GM12892 (cell line): ENCODE data around the gene JOSD2.
"Not testable (repeated sequence)": the region's sequence is repeated elsewhere in the genome, so short reads cannot be mapped to it uniquely, and the experiment has no call there.

Experiments
- DNase-seq: peaks from one replicate; pipeline ENCODE4 v3.0.0; 2011; ENCODE audit not compliant: insufficient read length
- FAIRE-seq: peaks from 2 replicates; lab custom pipeline; 2011; peaks lifted over from hg19 to GRCh38; lab: Jason Lieb, UNC
- POLR2A ChIP-seq: IDR thresholded peaks from 2 replicates; pipeline ENCODE4 v1.6.1; 2011; ENCODE audit warnings: low read depth, low read length, control low read depth
- POLR2AphosphoS5 ChIP-seq: IDR thresholded peaks from 2 replicates; pipeline ENCODE4 v1.6.1; 2011; ENCODE audit warnings: low read depth, low read length, control low read depth
- TAF1 ChIP-seq: IDR thresholded peaks from 2 replicates; pipeline ENCODE4 v1.6.1; 2011; ENCODE audit warnings: low read depth, mild to moderate bottlenecking, control low read depth, low read length, borderline replicate concordance

Gene JOSD2

DNA sequence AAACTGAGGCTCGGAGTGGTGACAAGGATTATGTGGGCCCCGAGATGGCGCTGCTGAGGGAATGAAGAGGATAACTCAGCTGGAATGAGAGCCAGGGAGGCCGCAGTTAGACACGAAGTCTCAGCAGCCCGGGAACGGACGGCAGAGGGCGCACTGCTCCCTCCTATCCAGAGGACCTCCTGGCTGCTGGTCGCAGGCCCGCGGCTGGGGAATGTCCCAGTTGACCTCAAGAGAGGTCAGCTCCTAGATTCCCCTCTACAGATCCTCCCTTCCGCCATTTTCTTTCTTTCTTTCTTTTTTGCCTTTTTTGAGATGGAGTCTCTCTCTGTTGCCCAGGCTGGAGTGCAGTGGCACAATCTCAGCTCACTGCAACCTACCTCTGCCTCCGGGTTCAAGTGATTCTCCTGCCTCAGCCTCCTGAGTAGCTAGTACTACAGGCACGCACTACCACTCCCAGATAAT lies 26.8 kb upstream of the JOSD2 start:
- peak; percentile 69 for DNase-seq
- no peak for TF ChIP-seq POLR2A
- no peak for TF ChIP-seq POLR2AphosphoS5
- no peak for TF ChIP-seq TAF1
- no peak for FAIRE-seq

GRCh38 chr19:50537306-50537685 lies 26.3 kb upstream of the JOSD2 start:
- TF ChIP-seq POLR2A: no peak
- TF ChIP-seq TAF1: no peak
- no peak for TF ChIP-seq POLR2AphosphoS5
- no peak for DNase-seq
- FAIRE-seq: no peak

GRCh38 chr19:50536662-50537305 lies 25.8 kb upstream of the JOSD2 start:
- DNase-seq (no peak), FAIRE-seq (no peak)
- TF ChIP-seq POLR2A (no peak), TAF1 (no peak), POLR2AphosphoS5 (no peak)

GRCh38 chr19:50535672-50536187 lies 24.7 kb upstream of the JOSD2 start:
- FAIRE-seq (no peak), DNase-seq (no peak)
- no peak for TF ChIP-seq POLR2A
- no peak for TF ChIP-seq TAF1
- TF ChIP-seq POLR2AphosphoS5: no peak

DNA sequence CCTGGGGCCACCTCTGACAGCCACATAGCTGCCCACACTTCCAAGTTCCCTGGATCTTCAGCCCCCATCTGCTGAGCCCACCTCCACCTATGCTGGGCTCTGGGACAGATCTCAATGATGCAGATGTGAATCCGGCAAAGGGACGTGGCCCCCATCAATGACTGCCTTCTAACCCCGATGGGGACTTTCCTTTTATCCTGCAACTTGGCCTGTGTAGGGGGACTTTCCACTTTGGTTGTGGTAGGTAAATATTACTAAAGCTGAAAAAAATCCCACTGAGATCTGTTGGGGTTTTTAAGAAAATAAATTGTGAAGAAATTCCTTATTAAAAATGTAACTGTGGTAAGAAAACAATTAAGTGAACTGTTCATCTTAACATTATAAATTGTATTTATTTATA lies 23.5 kb upstream of the JOSD2 start:
- FAIRE-seq (peak; percentile 57), DNase-seq (no peak)
- TF ChIP-seq POLR2A (no peak), TAF1 (no peak), POLR2AphosphoS5 (no peak)

- FAIRE-seq: no peak
- TF ChIP-seq POLR2A: no peak
- TF ChIP-seq TAF1: no peak
- no peak for TF ChIP-seq POLR2AphosphoS5
- DNase-seq: no peak
Measured at GRCh38 chr19:50532952-50533351, 22.0 kb upstream of the JOSD2 start.

- FAIRE-seq (no peak), DNase-seq (no peak)
- TF ChIP-seq POLR2A (no peak), TAF1 (no peak), POLR2AphosphoS5 (no peak)
Measured at GRCh38 chr19:50531171-50531612, 20.2 kb upstream of the JOSD2 start.

GRCh38 chr19:50528052-50528451 lies 17.1 kb upstream of the JOSD2 start:
- not testable (repeated sequence) for FAIRE-seq

GRCh38 chr19:50522881-50523280 lies 11.9 kb upstream of the JOSD2 start:
- no peak for FAIRE-seq
- no peak for DNase-seq
- TF ChIP-seq POLR2A: no peak
- TF ChIP-seq TAF1: no peak
- TF ChIP-seq POLR2AphosphoS5: no peak

More at GRCh38 chr19:50528052-50528451, 17.1 kb upstream of the JOSD2 start:
- not testable (repeated sequence) for DNase-seq

DNA sequence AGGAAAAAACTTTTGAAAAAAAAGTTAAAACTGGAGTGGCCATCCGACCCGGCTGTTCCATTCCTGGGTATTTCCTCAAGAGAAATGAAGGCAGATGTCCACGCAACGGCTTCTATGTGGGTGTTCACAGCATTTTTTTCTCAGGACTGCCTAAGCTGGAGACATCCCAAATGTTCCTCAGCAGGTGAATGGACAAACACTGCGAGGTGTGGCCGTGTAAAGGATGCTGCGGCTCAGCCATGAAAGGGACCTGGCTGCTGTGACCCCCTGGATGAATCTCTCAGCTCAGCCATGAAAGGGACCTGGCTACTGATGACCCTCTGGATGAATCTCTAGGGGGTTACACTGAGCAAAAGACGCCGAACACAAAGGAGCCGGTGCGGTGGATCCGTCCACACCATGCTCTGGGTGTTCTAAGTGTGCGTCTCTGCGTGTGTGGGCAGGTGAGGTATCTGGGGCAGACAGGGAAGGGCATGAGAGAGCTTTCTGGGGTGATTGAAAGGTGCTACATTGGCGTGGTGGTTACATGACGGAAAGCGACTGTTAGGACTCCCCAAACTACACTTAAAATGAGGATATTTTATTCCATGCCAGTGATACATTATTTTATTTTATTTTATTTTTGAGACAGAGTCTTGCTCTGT lies 10.0 kb upstream of the JOSD2 start:
- TF ChIP-seq POLR2A (no peak), TAF1 (no peak), POLR2AphosphoS5 (no peak)
- DNase-seq (no peak), FAIRE-seq (no peak)

DNA sequence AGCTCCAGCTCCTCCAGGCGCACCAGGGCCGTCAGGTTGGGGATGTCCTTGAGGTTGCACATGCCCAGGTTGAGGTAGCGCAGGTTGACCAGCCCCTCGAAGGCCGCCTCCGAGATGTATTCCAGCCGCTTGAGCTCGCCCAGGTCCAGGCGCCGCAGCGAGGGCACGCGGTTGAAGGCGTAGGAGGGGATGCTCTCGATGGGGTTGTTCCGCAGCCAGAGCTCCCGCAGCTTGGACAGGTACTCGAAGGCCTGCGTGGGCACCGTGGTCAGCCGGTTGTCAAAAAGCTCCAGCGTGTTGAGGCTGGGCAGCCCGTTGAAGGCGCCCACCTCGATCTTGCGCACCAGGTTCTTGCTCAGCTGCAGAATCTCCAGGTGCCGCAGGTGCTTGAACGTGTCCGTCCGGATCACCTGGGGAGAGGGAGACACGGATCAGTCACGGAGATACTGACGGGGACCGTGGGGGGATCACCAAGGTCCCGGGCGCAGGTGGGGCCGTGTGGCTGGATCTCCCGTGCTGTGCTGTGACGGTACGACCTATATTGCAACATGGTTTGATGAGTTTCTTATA lies 8.1 kb upstream of the JOSD2 start:
- no peak for TF ChIP-seq POLR2AphosphoS5
- no peak for TF ChIP-seq POLR2A
- TF ChIP-seq TAF1: no peak
- FAIRE-seq (no peak), DNase-seq (no peak)
